Stimulated activated naive B cell treated with anti-CD40 and anti-IgM and Interleukin-4, amounts not matched to agents 10 μg/mL and 1 μg/mL and 100 μg/mL, for 72 hours (primary cell): Measurements from ENCODE around the gene EFCAB8.
"Not testable (repeated sequence)": the region's sequence is repeated elsewhere in the genome, so short reads cannot be mapped to it uniquely, and the experiment has no call there.

Experiments
- ATAC-seq, 2 donors: fragments of 150-1000 bp; cut with Tn5 transposase; replicated peaks; 2 replicates each; pipeline ENCODE4 v1.10.0; 2021; ENCODE audit warnings: moderate library complexity in 1 of 2
- DNase-seq: peaks from one replicate; pipeline ENCODE4 v3.0.0; 2021
- H3K27ac Mint-ChIP-seq: one replicate; pipeline ENCODE4 v1.8.0; 2022; ENCODE audit warnings: mild to moderate bottlenecking, mixed read lengths
- H3K27me3 Mint-ChIP-seq, 2 donors: one replicate each; pipeline ENCODE4 v1.8.0; 2022; ENCODE audit warnings: mixed read lengths in 2 of 2
- H3K36me3 Mint-ChIP-seq, 2 donors: one replicate each; pipeline ENCODE4 v1.8.0; 2022; ENCODE audit warnings: mixed read lengths in 2 of 2, mild to moderate bottlenecking in 1 of 2
- H3K4me1 Mint-ChIP-seq, 2 donors: one replicate each; pipeline ENCODE4 v1.8.0; 2022; ENCODE audit warnings: mixed read lengths in 2 of 2, mild to moderate bottlenecking in 1 of 2
- H3K4me3 Mint-ChIP-seq, 2 donors: one replicate each; pipeline ENCODE4 v1.8.0; 2022; ENCODE audit warnings: mild to moderate bottlenecking in 2 of 2, mixed read lengths in 2 of 2, moderate library complexity in 1 of 2
- H3K9me3 Mint-ChIP-seq, 2 donors: one replicate each; pipeline ENCODE4 v1.8.0; 2022; ENCODE audit warnings: mixed read lengths in 2 of 2, mild to moderate bottlenecking in 1 of 2

Gene EFCAB8

GRCh38 chr20:32922466-32922865 is 63.7 kb downstream of the EFCAB8 start:
- H3K4me3 Mint-ChIP-seq: no peak overlapping the region
- ATAC-seq (no peak), DNase-seq (no peak)
- H3K27ac Mint-ChIP-seq: no peak overlapping the region
- H3K27me3 Mint-ChIP-seq: no peaks in the 10 kb centered on the region
- peaks cover 5% of the 10 kb centered on the region in 2 donors for H3K9me3 Mint-ChIP-seq
- no peaks in the 10 kb centered on the region for H3K4me1 Mint-ChIP-seq
- peaks cover 6 to 7% of the 10 kb centered on the region in 2 donors for H3K36me3 Mint-ChIP-seq

DNA sequence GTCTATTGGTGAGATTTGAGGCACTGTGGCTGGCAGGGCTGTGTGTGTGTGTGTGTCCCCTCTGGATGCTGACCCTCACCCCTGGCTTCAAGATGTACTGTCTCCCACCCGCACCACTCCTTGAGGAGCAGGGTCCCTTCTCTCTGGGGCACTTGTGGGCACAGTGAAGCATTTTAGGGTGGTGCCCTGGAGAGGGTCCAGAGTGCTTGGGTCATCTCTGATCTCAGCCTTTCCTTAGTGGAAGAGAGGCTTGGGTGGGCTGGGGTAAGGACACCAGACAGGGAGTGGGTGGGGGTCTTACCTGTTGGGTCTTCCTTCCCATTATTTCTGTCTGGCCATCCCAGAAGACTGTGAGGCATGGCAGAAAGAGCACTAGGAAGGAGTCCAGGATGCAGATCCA is 66.1 kb downstream of the EFCAB8 start:
- H3K4me1 Mint-ChIP-seq: no peaks in the 10 kb centered on the region
- no peaks in the 10 kb centered on the region for H3K27me3 Mint-ChIP-seq
- H3K9me3 Mint-ChIP-seq: peaks cover 5% of the 10 kb centered on the region in 2 donors
- H3K27ac Mint-ChIP-seq: no peak overlapping the region
- no peak overlapping the region for H3K4me3 Mint-ChIP-seq
- no peak for ATAC-seq
- no peak for DNase-seq
- H3K36me3 Mint-ChIP-seq: peaks cover 5 to 6% of the 10 kb centered on the region in 2 donors

GRCh38 chr20:32925481-32926196 is 66.9 kb downstream of the EFCAB8 start:
- Mint-ChIP-seq H3K27ac (no peak overlapping the region), H3K27me3 (no peaks in the 10 kb centered on the region), H3K9me3 (no peaks in the 10 kb centered on the region), H3K36me3 (peaks cover 0 to 2% of the 10 kb centered on the region in 2 donors), H3K4me3 (no peak overlapping the region), H3K4me1 (no peaks in the 10 kb centered on the region)
- ATAC-seq (no peak), DNase-seq (no peak)

DNA sequence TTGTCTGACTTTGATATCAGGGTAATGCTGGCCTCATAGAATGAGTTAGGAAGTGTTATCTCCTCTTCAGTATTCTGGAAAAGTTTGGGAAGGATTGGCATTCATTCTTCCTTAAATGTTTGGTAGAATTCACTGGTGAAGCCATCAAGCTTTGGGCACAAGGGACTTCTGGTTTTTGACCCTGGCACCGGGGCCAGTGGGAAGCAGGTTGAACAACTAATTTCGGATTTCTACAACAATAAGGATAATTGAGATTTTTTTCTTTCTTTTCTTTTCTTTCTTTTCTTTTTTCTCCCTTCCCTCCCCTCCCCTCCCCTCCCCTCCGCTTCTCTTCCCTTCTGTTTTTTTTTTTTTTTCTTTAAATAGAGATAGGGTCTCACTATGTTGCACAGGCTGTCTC is 70.4 kb downstream of the EFCAB8 start:
- DNase-seq: no peak
- no peak overlapping the region for H3K4me3 Mint-ChIP-seq
- H3K27ac Mint-ChIP-seq: no peak overlapping the region
- no peaks in the 10 kb centered on the region for H3K27me3 Mint-ChIP-seq
- no peaks in the 10 kb centered on the region for H3K36me3 Mint-ChIP-seq
- H3K4me1 Mint-ChIP-seq: no peaks in the 10 kb centered on the region
- no peaks in the 10 kb centered on the region for H3K9me3 Mint-ChIP-seq
- ATAC-seq: no peak

DNA sequence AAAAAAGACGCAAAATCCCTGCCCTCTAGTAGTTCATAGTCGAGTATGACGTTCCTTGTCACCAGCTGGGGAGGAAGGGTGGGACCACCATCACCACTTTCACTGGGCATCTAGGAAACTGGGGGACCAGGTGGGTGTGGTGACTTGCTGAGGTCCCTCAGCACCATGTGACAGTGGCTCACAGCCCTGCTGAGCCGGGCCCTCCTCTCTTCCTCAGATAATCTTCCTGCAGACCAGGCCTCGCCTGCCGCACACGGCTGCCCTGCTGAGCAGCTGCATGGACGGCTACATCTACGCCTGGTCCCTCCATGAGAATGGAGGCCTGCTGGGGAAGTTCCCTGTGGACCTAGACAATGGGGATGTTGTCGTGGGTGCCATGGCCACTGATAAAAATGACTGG is 71.5 kb downstream of the EFCAB8 start:
- H3K4me1 Mint-ChIP-seq: no peaks in the 10 kb centered on the region
- DNase-seq (no peak), ATAC-seq (no peak)
- H3K27me3 Mint-ChIP-seq: no peaks in the 10 kb centered on the region
- no peaks in the 10 kb centered on the region for H3K36me3 Mint-ChIP-seq
- no peak overlapping the region for H3K4me3 Mint-ChIP-seq
- no peaks in the 10 kb centered on the region for H3K9me3 Mint-ChIP-seq
- no peak overlapping the region for H3K27ac Mint-ChIP-seq

GRCh38 chr20:32930701-32931100 is 72.0 kb downstream of the EFCAB8 start:
- DNase-seq (no peak), ATAC-seq (no peak)
- no peaks in the 10 kb centered on the region for H3K9me3 Mint-ChIP-seq
- no peaks in the 10 kb centered on the region for H3K36me3 Mint-ChIP-seq
- H3K27ac Mint-ChIP-seq: no peak overlapping the region
- H3K4me3 Mint-ChIP-seq: no peak overlapping the region
- H3K27me3 Mint-ChIP-seq: no peaks in the 10 kb centered on the region
- H3K4me1 Mint-ChIP-seq: no peaks in the 10 kb centered on the region

DNA sequence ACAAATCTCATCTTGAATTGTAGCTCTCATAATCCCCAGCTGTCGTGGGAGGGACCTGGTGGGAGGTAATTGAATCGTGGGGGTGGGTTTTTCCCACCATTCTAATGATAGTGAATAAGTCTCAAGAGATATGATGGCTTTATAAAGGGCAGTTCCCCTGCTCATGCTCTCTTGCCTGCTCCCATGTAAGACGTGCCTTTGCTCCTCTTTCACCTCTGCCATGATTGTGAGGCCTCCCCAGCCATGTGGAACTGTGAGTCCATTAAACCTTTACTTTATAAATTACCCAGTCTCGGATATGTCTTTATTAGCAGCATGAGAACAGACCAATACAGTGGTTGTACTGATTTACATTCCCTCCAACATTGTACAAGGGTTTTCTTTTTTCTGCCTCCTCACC is 75.9 kb downstream of the EFCAB8 start:
- H3K9me3 Mint-ChIP-seq: no peaks in the 10 kb centered on the region
- H3K4me3 Mint-ChIP-seq: no peak overlapping the region
- DNase-seq: no peak
- ATAC-seq: no peak
- H3K4me1 Mint-ChIP-seq: no peaks in the 10 kb centered on the region
- no peaks in the 10 kb centered on the region for H3K36me3 Mint-ChIP-seq
- peaks cover 9 to 10% of the 10 kb centered on the region in 2 donors for H3K27me3 Mint-ChIP-seq
- no peak overlapping the region for H3K27ac Mint-ChIP-seq

GRCh38 chr20:32941155-32941885 is 82.6 kb downstream of the EFCAB8 start:
- DNase-seq (no peak), ATAC-seq (no peak)
- no peak overlapping the region for H3K27ac Mint-ChIP-seq
- peaks cover 0 to 4% of the 10 kb centered on the region in 2 donors for H3K36me3 Mint-ChIP-seq
- H3K9me3 Mint-ChIP-seq: peaks cover 4% of the 10 kb centered on the region in 2 donors
- no peaks in the 10 kb centered on the region for H3K4me1 Mint-ChIP-seq
- H3K27me3 Mint-ChIP-seq: peaks cover 12 to 14% of the 10 kb centered on the region in 2 donors
- no peak overlapping the region for H3K4me3 Mint-ChIP-seq

- Mint-ChIP-seq H3K4me1 (no peaks in the 10 kb centered on the region), H3K4me3 (no peak overlapping the region), H3K9me3 (peaks cover 4% of the 10 kb centered on the region in 2 donors), H3K27ac (no peak overlapping the region), H3K27me3 (peaks cover 12 to 14% of the 10 kb centered on the region in 2 donors), H3K36me3 (peaks cover 0 to 4% of the 10 kb centered on the region in 2 donors)
- DNase-seq (no peak), ATAC-seq (no peak)
Measured at GRCh38 chr20:32943490-32944052, 84.8 kb downstream of the EFCAB8 start.

- peaks cover 4% of the 10 kb centered on the region in 2 donors for H3K9me3 Mint-ChIP-seq
- DNase-seq: no peak
- H3K27me3 Mint-ChIP-seq: no peaks in the 10 kb centered on the region
- H3K4me1 Mint-ChIP-seq: no peaks in the 10 kb centered on the region
- no peak overlapping the region for H3K4me3 Mint-ChIP-seq
- H3K27ac Mint-ChIP-seq: no peak overlapping the region
- H3K36me3 Mint-ChIP-seq: peaks cover 0 to 4% of the 10 kb centered on the region in 2 donors
- ATAC-seq: no peak
Measured at GRCh38 chr20:32945710-32946221, 87.0 kb downstream of the EFCAB8 start.

DNA sequence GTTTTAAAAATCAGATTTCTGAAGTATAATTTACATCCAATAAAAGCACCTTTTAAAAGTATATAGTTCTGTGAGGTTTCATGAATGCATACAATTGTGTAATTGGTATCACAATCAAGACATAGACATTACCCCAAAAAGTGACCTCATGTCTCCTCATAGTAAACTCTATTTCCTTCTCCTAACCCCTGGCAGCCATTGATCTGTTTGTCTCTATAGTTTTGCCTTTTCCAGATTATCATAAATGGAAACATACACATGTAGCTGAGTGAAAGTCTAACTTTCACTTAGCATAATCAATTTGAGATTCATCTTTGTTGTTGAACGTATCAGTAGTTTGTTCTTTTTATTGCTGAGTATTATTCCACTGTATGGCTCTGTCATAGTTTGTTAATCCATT is 87.9 kb downstream of the EFCAB8 start:
- no peak overlapping the region for H3K27ac Mint-ChIP-seq

DNA sequence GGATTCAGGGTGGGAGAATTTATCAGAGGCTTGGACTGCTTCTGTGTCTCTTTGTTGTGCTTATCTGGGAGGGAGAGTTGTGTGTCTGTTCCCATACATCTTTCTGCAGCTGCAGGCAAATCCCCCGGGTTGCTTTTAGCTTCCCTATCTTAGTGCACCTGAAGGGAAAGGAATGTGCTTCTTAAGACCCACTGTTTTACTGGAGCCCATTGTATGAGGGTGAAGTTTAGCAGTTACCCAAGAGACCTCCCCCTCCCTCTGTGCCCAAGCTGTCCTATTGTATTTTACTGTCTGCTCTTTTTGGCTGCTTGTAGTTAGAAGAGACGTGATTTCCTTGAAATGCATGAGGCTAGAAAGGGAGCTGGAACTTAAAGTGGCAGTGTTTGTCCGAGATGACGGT is 91.8 kb downstream of the EFCAB8 start:
- H3K9me3 Mint-ChIP-seq, H3K27ac Mint-ChIP-seq, DNase-seq, ATAC-seq, H3K4me3 Mint-ChIP-seq, H3K36me3 Mint-ChIP-seq, H3K4me1 Mint-ChIP-seq, H3K27me3 Mint-ChIP-seq: not testable (repeated sequence)

More for the DNA sequence above, 87.9 kb downstream of the EFCAB8 start:
- Mint-ChIP-seq H3K4me1 (no peaks in the 10 kb centered on the region), H3K27me3 (no peaks in the 10 kb centered on the region), H3K9me3 (peaks cover 4% of the 10 kb centered on the region in 2 donors), H3K4me3 (no peak overlapping the region), H3K36me3 (peaks cover 0 to 4% of the 10 kb centered on the region in 2 donors)
- DNase-seq (no peak), ATAC-seq (no peak)

DNA sequence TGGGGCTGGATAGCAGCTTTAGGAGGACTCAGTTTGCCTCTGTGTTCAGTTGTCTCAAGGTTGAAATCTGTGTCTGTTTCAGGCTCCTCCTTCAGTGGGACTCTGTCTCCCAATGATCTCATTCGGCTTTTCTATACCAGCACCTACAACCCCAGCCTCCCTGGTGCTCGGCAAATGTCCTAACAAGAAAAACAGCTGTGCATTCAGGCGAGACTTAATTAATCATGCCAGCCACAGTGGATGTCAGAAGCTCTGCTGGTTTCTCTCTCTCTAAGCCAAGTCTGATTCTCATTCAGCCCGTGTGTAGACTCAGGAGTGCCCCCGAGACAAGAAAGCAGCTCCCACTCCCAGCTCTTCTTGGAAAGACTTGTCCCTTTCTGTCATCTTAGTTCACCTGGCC is 98.7 kb downstream of the EFCAB8 start:
- no peak overlapping the region for H3K27ac Mint-ChIP-seq
- H3K36me3 Mint-ChIP-seq: peaks cover 8 to 22% of the 10 kb centered on the region in 2 donors
- H3K9me3 Mint-ChIP-seq: peaks cover 17 to 22% of the 10 kb centered on the region in 2 donors
- DNase-seq: no peak
- H3K4me1 Mint-ChIP-seq: no peaks in the 10 kb centered on the region
- no peak overlapping the region for H3K4me3 Mint-ChIP-seq
- no peak for ATAC-seq
- peaks cover 6 to 10% of the 10 kb centered on the region in 2 donors for H3K27me3 Mint-ChIP-seq

GRCh38 chr20:32958574-32958973 is 99.9 kb downstream of the EFCAB8 start:
- Mint-ChIP-seq H3K9me3 (peaks cover 17 to 22% of the 10 kb centered on the region in 2 donors), H3K4me1 (no peaks in the 10 kb centered on the region), H3K27ac (no peak overlapping the region), H3K4me3 (no peak overlapping the region), H3K27me3 (peaks cover 6 to 10% of the 10 kb centered on the region in 2 donors), H3K36me3 (peaks cover 8 to 22% of the 10 kb centered on the region in 2 donors)
- DNase-seq (no peak), ATAC-seq (no peak)
